OCI-M2 (cell line): ENCODE measurements around the gene SOX10.

Experiments used
- DNase-seq: peaks from one replicate; lab custom pipeline; 2025; ENCODE audit not compliant: unreplicated experiment; lab: John Stamatoyannopoulos, UW

Gene SOX10

GRCh38 chr22:37931893-37932389 lies 52.4 kb downstream of the SOX10 start:
- no peak for DNase-seq

GRCh38 chr22:37930952-37931440 lies 53.4 kb downstream of the SOX10 start:
- no peak for DNase-seq

- DNase-seq, result no peak
Measured at GRCh38 chr22:37930270-37930951, 53.9 kb downstream of the SOX10 start.

DNA sequence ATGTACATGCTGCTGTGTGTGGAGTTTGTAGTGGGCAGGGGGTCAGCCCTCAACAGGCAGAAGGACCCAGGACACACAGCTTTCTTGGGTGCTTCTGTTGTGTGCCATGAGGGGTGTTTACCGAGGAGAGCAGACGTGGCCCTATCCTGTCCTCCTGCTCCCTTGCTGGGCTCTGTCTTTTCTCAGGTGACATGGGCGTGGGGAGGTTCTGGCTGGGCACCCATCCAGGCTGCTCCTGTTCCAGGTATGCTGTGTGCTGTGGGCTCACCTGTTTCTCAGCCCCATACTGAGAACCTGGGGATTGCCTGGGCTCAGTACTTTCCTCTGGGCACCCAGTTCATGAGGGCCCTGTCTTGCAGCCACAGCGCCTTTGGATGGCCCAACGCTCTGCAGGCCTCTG lies 55.0 kb downstream of the SOX10 start:
- no peak for DNase-seq

- no peak for DNase-seq
Measured at GRCh38 chr22:37927637-37927936, 56.8 kb downstream of the SOX10 start.

- no peak for DNase-seq
Measured at GRCh38 chr22:37926771-37927636, 57.4 kb downstream of the SOX10 start.

DNA sequence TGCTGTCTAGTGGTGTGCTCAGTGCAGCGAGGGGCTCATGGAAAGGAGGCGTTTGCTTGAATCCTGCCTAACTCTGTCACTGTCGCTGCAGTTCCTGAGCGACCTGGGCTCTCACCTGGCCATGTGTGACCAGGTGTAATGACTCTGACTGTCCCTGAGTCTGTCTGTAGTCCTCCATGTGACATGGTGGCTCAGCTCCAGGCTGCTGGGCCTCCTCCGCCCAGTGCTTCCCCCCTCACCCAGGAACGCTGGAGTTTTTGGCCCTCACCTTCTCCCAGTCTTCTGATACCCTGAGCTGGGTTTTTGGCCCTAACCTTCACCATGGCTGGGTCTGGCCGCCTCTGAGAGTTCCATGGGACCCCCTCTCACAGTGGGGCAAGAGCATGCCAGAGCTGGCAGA lies 58.0 kb downstream of the SOX10 start:
- DNase-seq, result no peak

DNA sequence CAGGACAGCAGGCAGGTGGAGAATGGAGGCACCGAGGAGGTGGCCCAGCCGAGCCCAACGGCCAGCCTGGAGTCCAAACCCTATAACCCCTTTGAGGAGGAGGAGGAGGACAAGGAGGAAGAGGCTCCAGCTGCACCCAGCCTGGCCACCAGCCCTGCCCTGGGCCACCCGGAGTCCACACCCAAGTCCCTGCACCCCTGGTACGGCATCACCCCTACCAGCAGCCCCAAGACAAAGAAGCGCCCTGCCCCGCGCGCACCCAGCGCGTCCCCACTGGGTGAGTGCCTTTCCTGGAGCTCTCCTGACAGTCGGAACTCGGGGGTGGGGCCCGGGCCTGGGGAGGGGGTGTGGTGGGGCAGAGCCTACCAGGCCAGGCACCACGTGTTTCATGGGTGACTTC lies 58.6 kb downstream of the SOX10 start:
- no peak for DNase-seq

DNA sequence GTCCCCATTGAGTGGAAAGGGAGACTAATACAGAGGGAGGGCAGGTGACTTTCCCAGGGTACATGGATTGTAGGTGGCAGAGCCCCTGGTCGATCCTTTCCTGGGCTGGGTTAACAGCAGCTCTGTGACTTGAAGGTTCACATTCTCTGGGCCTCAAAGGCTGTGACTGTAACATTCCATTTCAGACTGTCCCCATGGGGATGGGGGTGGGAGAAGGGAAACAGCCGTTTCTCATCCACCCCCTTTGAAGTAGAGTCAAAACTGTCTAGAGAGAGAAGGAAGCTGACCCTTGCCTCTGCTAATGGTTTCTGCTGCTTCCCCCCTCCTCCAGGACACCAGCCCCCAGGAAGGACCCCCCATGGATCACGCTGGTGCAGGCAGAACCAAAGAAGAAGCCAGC lies 59.0 kb downstream of the SOX10 start:
- DNase-seq, result no peak

DNA sequence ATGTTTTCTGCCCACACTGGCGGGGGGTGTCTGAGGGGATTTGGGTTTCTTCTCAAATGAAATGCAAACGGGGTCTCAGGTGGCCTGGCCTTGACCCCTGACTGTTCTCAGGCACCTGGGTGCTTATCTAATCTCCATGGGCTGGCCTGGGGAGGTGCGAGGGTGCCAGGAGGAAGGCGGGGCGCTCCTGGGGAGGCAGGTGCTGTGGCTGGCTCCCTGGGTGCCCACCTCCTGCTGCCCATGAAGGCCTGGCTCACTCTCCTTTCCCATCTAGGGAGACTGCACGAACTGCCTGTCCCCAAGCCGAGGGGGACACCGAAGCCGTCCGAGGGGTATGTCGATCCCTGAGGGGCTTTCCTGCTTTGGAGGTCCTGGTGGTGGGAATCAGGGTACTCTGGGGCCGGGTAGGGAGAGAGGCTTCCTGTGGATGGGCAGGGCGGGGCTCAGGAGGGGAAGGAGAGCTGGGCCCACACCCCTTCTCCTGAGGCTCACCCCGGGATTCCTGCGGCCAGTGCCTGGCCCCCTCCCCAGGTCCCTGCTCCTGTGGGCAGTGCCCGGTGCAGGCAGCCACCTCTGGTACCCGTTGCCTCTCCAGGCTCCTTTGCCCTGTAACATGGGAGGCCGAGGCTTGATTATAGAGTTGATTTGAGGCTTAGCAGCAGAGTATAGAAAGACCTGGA lies 59.8 kb downstream of the SOX10 start:
- DNase-seq, result no peak

GRCh38 chr22:37923927-37924326 lies 60.4 kb downstream of the SOX10 start:
- no peak for DNase-seq
